K562 (cell line): ENCODE results near the gene CSMD2. TPM values are rescaled to one million over a fixed set of nuclear protein-coding genes. Genes with fewer than 3 reads are reported as not detected.

ENCODE experiments used
- EHMT2 ChIP-seq: fragments of 450-650 bp; IDR thresholded peaks from 2 replicates; pipeline ENCODE4 v1.6.1; 2018; ENCODE audit warnings: antibody characterized with exemption
- NR3C1 ChIP-seq: sonication (generic); formaldehyde crosslinking; IDR thresholded peaks from 2 replicates; pipeline ENCODE4 v1.8.1; 2022; ENCODE audit warnings: missing genetic modification reagents
- polyA plus RNA-seq, 8 experiments: library from polyadenylated mRNA; depleted of rRNA in 4 of 8; stranded (reverse) in 5 of 8; unstranded in 3 of 8; fragments of >200 nt; fragmentation: Nextera tagmentation in 2 of 8; fragmentation: Illumina TruSeq in 1 of 8; extraction: Ambion mirVana in 2 of 8; extraction: Trizol in 1 of 8; gene quantifications; 2 replicates each; pipeline versions ENCODE4 v1.2.1 to v1.2.3, GENCODE V29; 2011 to 2014; ENCODE audit warnings: inconsistent platforms in 1 of 8, missing spikeins in 1 of 8
- total RNA-seq, 7 experiments: library from RNA; depleted of rRNA in 6 of 7; stranded (reverse); fragments of >200 nt in 6 of 7; fragmentation: Illumina TruSeq in 2 of 7; extraction: Trizol in 2 of 7; gene quantifications; 2 replicates each; pipeline versions ENCODE4 v1.2.1 to v1.2.3, GENCODE V29; 2011 to 2021; ENCODE audit warnings: low replicate concordance in 1 of 7
- TF ChIP-seq, protein P1 (sequence below), 2 experiments: fragments of 450-650 bp in 1 of 2; sonication (generic) in 1 of 2; formaldehyde crosslinking in 1 of 2; IDR thresholded peaks; 2 replicates each; pipeline versions ENCODE4 v1.7.1 to v1.9.0; 2016 to 2022; ENCODE audit warnings: inconsistent platforms in 1 of 2, mild to moderate bottlenecking in 1 of 2, missing genetic modification reagents in 1 of 2

Gene CSMD2
- total and polyA plus RNA-seq, 9 of the 15 experiments (the other 6 are each of a cell fraction or from before 2014, with no cell fraction given) = not detected

GRCh38 chr1:33659641-33660040, 505.4 kb downstream of the CSMD2 start (continued):
- TF ChIP-seq, protein P1, sequence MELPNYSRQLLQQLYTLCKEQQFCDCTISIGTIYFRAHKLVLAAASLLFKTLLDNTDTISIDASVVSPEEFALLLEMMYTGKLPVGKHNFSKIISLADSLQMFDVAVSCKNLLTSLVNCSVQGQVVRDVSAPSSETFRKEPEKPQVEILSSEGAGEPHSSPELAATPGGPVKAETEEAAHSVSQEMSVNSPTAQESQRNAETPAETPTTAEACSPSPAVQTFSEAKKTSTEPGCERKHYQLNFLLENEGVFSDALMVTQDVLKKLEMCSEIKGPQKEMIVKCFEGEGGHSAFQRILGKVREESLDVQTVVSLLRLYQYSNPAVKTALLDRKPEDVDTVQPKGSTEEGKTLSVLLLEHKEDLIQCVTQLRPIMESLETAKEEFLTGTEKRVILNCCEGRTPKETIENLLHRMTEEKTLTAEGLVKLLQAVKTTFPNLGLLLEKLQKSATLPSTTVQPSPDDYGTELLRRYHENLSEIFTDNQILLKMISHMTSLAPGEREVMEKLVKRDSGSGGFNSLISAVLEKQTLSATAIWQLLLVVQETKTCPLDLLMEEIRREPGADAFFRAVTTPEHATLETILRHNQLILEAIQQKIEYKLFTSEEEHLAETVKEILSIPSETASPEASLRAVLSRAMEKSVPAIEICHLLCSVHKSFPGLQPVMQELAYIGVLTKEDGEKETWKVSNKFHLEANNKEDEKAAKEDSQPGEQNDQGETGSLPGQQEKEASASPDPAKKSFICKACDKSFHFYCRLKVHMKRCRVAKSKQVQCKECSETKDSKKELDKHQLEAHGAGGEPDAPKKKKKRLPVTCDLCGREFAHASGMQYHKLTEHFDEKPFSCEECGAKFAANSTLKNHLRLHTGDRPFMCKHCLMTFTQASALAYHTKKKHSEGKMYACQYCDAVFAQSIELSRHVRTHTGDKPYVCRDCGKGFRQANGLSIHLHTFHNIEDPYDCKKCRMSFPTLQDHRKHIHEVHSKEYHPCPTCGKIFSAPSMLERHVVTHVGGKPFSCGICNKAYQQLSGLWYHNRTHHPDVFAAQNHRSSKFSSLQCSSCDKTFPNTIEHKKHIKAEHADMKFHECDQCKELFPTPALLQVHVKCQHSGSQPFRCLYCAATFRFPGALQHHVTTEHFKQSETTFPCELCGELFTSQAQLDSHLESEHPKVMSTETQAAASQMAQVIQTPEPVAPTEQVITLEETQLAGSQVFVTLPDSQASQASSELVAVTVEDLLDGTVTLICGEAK (IDR thresholded peaks at IDR 0.05) = no peak
- TF ChIP-seq, protein P1 (CRISPR knock-in tag; IDR thresholded peaks at IDR 0.05) = no peak
- TF ChIP-seq NR3C1 (CRISPR knock-in tag) = no peak
- TF ChIP-seq EHMT2 = no peak
